SKM-1 treated with dmso at 0.1 percent for 144 hours (cell line): ENCODE results near the gene PARVB.
"Not testable (repeated sequence)": the region's sequence is repeated elsewhere in the genome, so short reads cannot be mapped to it uniquely, and the experiment has no call there.

Experiments
- DNase-seq: peaks from one replicate; lab custom pipeline; 2025; ENCODE audit not compliant: unreplicated experiment; lab: John Stamatoyannopoulos, UW

The PARVB gene

DNA sequence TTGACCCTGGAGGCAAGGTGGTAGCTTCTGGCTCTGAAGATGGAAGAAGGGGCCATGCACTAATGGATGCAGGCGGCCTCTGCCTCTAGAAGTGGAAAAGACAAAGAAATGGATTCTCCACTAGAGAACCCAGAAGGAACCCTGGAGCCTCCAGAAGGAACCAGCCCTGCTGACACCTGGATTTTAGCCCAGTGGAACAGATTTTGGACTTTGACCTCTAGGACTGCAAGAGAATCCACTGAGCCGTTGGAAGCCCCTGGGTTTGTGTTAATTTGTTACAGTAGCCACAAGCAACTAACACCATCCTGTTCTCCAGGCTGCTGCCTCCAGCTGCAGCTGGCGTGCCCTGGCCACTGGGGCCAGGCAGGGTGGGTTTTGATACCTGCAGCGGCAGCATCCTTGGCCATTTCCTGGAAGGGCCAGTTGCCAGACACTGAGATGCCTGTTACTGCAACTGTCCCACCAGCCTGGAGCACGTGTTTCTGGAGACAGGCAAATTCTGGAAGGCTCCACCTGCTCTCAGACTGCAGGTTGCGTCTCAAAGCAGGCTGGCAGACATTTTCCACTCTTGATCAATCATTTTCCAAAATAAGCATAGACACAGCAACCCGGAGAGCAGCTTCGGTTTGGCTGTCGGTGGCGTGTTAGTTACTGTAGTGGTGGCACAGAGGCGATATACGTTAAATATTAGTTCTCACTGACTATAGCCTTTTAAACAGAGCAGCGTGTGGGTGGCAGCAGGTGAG is 79.8 kb downstream of the PARVB start:
- no peak for DNase-seq

GRCh38 chr22:44107340-44107739 is 83.2 kb downstream of the PARVB start:
- DNase-seq, result no peak

DNA sequence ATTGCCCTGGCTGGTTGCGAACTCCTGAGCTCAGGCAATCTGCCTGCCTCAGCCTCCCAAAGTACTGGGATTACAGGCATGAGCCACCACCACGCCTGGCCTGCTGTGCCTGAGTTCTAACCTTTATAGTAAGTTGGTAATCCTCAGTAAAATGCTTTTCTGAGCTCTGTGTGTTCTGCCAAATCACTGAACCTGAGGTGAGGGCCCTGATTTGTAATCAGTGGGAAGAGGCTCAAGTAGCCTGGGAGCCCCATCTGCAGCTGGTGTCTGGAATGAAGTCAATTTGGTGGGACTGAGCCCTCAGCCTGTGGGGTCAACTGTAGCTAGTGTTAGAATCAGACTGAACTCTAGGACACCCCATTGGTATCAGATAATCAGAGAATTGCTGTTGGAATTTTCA is 84.0 kb downstream of the PARVB start:
- DNase-seq, result no peak

- DNase-seq, result no peak
Observed at GRCh38 chr22:44108806-44109385, 84.8 kb downstream of the PARVB start.

DNA sequence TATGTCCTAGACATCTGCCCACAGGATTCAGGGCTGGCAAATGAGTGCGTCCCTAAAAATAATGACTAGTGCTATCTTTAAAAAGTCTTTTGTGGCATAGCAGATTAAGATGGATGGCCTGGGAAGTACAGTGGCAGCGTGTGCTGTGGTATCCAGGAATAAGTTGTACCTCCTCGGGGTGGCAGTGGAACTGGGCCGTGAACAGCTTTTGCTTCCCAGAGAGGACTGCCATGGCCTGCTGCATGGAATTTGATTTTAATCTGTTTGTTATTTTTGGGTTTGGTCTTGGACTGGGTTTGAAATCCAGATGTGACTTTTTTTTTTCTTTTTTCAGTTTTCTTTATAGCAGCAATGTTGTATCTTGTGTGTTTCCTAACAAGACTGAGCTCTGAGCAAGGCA is 85.3 kb downstream of the PARVB start:
- no peak for DNase-seq

GRCh38 chr22:44110656-44111055 is 86.6 kb downstream of the PARVB start:
- DNase-seq, result not testable (repeated sequence)

- no peak for DNase-seq
Observed at GRCh38 chr22:44111562-44112155, 87.6 kb downstream of the PARVB start.

GRCh38 chr22:44112191-44112590 is 88.1 kb downstream of the PARVB start:
- DNase-seq, result no peak

DNA sequence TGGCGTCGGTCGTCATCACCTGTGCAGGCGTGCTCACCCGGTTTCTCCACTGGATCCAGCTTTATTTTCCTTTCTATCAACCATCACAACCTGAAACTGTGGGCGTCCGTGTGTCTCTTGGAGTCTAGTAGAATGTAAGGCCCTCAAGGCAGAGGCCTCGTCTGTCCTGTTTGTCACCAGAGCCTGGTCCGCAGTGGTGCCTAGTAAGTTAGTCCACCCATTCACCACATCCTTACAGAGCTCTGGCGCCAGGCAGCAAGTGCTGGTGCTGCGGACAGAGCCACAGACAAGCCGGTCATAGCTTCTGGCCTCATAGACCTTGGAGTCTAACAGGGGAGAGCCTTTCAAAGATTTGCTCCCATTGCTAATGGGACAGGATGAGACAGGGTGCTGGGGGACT is 92.2 kb downstream of the PARVB start:
- DNase-seq, result no peak

GRCh38 chr22:44116755-44117684 is 92.9 kb downstream of the PARVB start:
- no peak for DNase-seq

DNA sequence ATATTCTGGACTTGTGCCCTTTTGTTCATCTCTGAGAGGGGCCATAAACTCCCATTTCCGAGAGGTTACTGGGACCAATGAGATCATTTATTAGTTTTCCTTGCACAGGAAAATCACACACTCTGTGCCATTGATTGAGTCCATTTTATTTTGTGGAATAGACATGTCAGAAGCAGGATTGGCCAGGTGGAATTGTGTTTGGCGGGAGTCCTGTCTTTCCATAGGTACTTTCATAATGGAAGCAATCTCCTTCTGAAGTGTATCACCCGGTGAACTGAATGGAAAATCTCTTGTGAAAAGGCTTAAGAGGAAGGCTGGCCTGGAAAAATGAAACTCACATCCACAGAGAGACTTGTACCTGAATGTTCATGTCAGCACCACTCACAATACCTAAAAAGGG is 93.6 kb downstream of the PARVB start:
- DNase-seq, result no peak

- no peak for DNase-seq
Observed at GRCh38 chr22:44118645-44119315, 94.7 kb downstream of the PARVB start.

DNA sequence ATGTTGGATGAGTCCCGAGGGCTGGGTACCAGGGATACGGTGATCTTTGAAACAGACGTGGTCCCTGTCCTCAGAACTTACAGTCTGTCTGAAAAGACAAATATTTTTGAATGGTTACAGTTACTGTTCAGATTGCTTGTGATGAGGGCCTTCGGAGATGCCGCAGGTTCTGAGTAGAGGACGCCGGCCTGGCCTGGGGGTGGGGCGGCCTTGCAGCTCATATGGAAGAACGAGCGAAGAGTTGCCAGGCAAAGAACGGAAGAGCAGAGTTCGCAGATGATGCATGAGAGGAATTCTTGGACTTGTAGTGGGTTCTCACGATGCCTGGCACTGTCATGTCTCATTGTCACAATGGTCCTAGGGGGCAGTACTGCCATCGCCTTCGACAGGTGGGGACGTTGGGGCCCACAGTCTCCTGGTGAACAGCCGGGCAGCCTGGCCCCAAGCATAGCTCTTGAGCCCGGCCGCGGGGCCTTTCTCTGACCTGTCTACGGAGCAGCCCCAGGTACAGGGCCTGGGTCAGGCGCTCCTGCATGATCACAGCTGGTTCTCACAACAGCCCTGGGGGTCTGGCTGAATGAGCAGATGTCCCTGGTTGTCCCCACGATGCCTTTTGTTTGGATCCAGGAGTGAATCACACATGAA is 95.7 kb downstream of the PARVB start:
- DNase-seq, result no peak

DNA sequence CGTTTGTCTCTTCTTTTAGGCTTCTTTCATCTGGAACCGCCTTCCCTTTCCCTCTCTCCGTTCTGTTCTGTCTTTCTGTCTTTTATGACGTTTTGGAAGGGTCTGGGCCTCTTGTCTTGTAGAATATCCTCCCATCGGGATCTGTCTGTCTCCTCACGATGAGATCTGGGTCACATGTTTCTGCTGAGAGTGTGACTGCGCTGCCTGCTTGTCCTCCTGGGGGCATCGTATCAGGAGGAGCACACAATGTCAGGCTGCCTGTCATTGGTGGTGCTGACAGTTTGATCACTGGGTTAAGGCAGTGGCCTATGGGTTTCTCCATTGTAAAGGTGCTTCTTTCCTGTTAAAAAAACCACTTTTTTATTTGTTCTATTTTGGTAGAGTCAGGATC is 96.2 kb downstream of the PARVB start:
- DNase-seq, result no peak

GRCh38 chr22:44125421-44125820 is 101.3 kb downstream of the PARVB start:
- no peak for DNase-seq

DNA sequence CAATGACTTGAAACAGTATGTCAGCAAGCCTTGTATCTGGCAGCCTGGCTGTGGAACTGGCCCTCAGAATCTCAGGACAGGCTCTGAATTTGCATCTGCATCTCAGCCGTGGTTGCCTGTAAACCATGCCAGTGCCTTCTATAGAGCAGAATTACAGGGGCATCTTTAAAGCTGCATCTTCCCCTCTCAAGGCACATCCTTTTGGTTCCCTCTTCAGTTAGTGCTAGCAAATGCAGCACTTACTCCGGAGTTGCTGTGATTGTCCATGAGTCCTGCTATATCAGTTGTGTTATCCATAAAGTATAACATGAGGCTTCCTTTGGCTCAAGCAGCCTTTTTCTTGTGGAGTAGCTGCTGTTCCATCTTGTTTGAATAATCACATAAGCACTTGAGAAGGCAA is 102.7 kb downstream of the PARVB start:
- DNase-seq, result no peak

DNA sequence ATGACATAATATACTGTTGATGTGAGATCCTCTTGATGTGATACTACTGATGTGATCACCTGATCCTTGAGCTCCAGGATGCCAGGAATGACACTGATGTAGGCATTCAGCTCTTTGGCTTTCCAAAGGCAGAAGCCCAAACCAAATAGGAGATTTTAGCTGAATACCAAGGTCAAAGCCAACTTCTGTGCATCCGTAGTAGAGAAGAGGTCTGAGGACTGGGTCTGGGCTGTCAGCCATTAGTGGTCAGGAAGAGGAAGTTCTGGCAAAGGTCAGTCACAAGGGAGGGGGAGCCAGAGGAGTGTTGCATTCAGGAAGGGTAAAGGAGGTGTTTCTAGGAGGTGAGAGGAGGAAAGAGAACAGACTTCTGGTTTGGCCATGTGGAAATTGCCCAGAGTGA is 103.3 kb downstream of the PARVB start:
- DNase-seq, result peak; percentile 86

DNA sequence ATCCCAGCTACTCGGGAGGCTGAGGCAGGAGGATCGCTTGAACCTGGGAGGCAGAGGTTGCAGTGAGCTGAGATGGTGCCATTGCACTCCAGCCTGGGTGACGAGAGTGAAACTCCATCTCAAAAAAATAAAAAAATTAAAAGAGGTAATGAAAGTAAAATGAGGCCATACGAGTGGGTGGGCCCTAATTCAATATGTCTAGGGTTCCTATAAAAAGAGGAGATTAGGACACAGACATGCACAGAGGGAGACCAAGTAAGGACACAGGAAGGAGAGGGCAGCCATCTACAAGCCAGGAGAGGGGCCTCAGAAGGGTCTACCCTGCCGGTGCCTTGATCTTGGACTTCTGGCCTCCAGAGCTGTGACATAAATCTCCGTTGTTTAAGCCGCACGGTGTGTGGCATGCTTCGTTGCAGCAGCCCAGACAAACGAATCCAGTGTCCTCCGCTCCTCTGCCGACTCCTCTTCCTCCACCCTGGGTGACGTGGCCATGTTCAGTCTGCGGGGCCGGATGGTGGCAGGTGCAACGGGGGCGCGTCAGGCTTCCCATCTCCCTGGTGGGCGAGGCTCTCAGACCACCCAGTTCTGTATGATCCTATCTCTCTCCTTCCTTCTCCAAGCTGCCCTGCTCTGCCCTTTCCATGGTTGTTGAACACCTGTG is 105.0 kb downstream of the PARVB start:
- DNase-seq, result no peak

DNA sequence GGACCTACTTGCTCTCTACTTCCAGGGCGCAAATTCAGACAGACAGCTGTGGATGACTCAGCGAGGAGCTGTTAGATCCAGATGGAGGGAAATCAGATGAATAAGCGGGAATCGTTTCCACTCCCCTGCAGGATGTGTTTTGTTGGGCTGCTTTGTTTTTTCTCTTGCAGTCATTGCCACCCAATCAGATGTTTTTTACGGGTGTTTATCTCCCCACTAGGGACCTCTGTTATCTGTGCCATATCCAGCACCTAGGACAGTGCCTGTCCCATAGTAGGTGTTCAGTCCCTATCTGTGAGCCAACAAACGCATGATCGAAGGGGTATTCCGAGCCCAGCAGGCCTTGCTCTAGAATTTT is 105.5 kb downstream of the PARVB start:
- no peak for DNase-seq

- no peak for DNase-seq
Observed at GRCh38 chr22:44130076-44130711, 106.1 kb downstream of the PARVB start.
